Mesendoderm (in vitro differentiated cells): ENCODE measurements around the gene TF.

Source experiments
- DNase-seq: peaks from one replicate; pipeline ENCODE4 v3.0.0; 2013
- H2AK5ac ChIP-seq: 2 replicates; pipeline ENCODE4 v1.6.1; 2013; ENCODE audit warnings: low read length, inconsistent platforms
- H2BK120ac ChIP-seq: 2 replicates; pipeline ENCODE4 v1.6.1; 2013; ENCODE audit warnings: low read depth, mild to moderate bottlenecking, low read length, moderate library complexity, mixed read lengths
- H2BK15ac ChIP-seq: replicated peaks from 2 replicates; pipeline ENCODE4 v1.6.1; 2013; ENCODE audit warnings: low read depth, mild to moderate bottlenecking, moderate library complexity
- H2BK5ac ChIP-seq: 2 replicates; pipeline ENCODE4 v1.6.1; 2013; ENCODE audit warnings: low read length, inconsistent platforms
- H3K18ac ChIP-seq: 2 replicates; pipeline ENCODE4 v1.6.1; 2013; ENCODE audit warnings: mild to moderate bottlenecking, low read length, mixed read lengths
- H3K23ac ChIP-seq: one replicate; pipeline ENCODE4 v1.6.1; 2013; ENCODE audit warnings: low read length
- H3K27ac ChIP-seq: 2 replicates; pipeline ENCODE4 v1.5.1; 2013; ENCODE audit warnings: low read depth, mild to moderate bottlenecking, inconsistent platforms, low read length, moderate library complexity
- H3K27me3 ChIP-seq: 2 replicates; pipeline ENCODE4 v1.6.1; 2013; ENCODE audit warnings: low read length, control low read depth, mild to moderate bottlenecking, inconsistent platforms; ENCODE audit not compliant: insufficient read depth, poor library complexity
- H3K36me3 ChIP-seq: 2 replicates; pipeline ENCODE4 v1.6.1; 2013; ENCODE audit warnings: low read length, inconsistent platforms; ENCODE audit not compliant: control insufficient read depth, insufficient read depth
- H3K4ac ChIP-seq: one replicate; pipeline ENCODE4 v1.6.1; 2013; ENCODE audit warnings: low read depth, mild to moderate bottlenecking, low read length, moderate library complexity
- H3K4me1 ChIP-seq: 2 replicates; pipeline ENCODE4 v1.6.1; 2013; ENCODE audit warnings: low read depth, low read length, inconsistent platforms; ENCODE audit not compliant: control insufficient read depth
- H3K4me2 ChIP-seq: 2 replicates; pipeline ENCODE4 v1.6.1; 2013; ENCODE audit warnings: low read length
- H3K4me3 ChIP-seq: 2 replicates; pipeline ENCODE4 v1.5.1; 2013; ENCODE audit warnings: mild to moderate bottlenecking, low read length
- H3K56ac ChIP-seq: one replicate; pipeline ENCODE4 v1.6.1; 2013; ENCODE audit warnings: low read length
- H3K79me1 ChIP-seq: 2 replicates; pipeline ENCODE4 v1.6.1; 2013; ENCODE audit warnings: low read length, inconsistent platforms
- H3K79me2 ChIP-seq: 2 replicates; pipeline ENCODE4 v1.6.1; 2013; ENCODE audit warnings: mild to moderate bottlenecking, low read length; ENCODE audit not compliant: control insufficient read depth, insufficient read depth
- H3K9ac ChIP-seq: 2 replicates; pipeline ENCODE4 v1.6.1; 2013; ENCODE audit warnings: low read length, inconsistent platforms
- H4K5ac ChIP-seq: one replicate; pipeline ENCODE4 v1.6.1; 2013; ENCODE audit warnings: low read length
- H4K8ac ChIP-seq: one replicate; pipeline ENCODE4 v1.6.1; 2013; ENCODE audit warnings: low read depth, mild to moderate bottlenecking, control low read depth, low read length, moderate library complexity
- WGBS: extraction: QIAGEN DNeasy Blood & Tissue Kit; methylation state at CpG from one replicate; pipeline ENCODE4 v1.1.7; 2013; ENCODE audit warnings: low lambda C conversion rate, missing lambda C conversion rate; ENCODE audit not compliant: insufficient coverage; ENCODE audit errors: extremely low coverage; 5-methylcytosine and 5-hydroxymethylcytosine counted together

Gene TF

DNA sequence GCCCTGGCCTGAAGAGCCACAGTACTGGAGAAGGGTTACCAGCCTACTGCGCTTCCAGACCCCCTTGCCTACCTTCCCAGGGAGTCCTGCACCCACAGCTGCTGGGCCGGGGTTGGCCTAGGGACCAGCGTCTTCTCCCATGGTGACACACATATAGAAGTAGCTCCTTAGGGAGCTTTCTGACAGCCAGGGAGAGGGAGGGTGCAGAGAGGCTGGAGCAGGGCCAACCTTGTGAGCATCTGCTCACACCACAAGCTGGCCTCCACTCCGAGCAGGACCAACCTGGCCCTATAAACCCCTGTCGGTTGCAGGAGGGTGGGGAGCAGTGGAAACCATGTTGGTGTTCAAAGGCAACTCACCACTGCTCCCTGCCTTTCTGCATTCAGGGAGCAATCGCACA lies 94.6 kb downstream of the TF start:
- no peak overlapping the region for H4K5ac ChIP-seq
- no peak overlapping the region for H3K4me3 ChIP-seq
- no peak overlapping the region for H3K9ac ChIP-seq
- H2BK120ac ChIP-seq, result no peak overlapping the region
- no peak overlapping the region for H3K23ac ChIP-seq
- no peaks in the 10 kb centered on the region for H3K79me2 ChIP-seq
- no peak overlapping the region for H2BK15ac ChIP-seq
- no peak overlapping the region for H3K4ac ChIP-seq
- H3K18ac ChIP-seq, result no peak overlapping the region
- no peak overlapping the region for H2BK5ac ChIP-seq
- no peak overlapping the region for H4K8ac ChIP-seq
- no peaks in the 10 kb centered on the region for H3K27me3 ChIP-seq
- no peak overlapping the region for H3K27ac ChIP-seq
- no peak overlapping the region for H3K4me2 ChIP-seq
- H3K36me3 ChIP-seq, result no peaks in the 10 kb centered on the region
- H3K79me1 ChIP-seq, result no peaks in the 10 kb centered on the region
- WGBS, result no CpG with 5 or more reads among the region's 6 CpGs
- H2AK5ac ChIP-seq, result no peak overlapping the region
- H3K56ac ChIP-seq, result no peak overlapping the region
- no peak for DNase-seq
- no peaks in the 10 kb centered on the region for H3K4me1 ChIP-seq

- Histone ChIP-seq H3K56ac (no peak overlapping the region), H2BK120ac (no peak overlapping the region), H4K8ac (no peak overlapping the region), H3K27ac (no peak overlapping the region), H3K4ac (no peak overlapping the region), H3K23ac (no peak overlapping the region), H2BK5ac (no peak overlapping the region), H3K79me1 (no peaks in the 10 kb centered on the region), H3K4me1 (no peaks in the 10 kb centered on the region), H2BK15ac (no peak overlapping the region), H3K79me2 (no peaks in the 10 kb centered on the region), H3K18ac (no peak overlapping the region), H3K4me3 (no peak overlapping the region), H4K5ac (no peak overlapping the region), H3K4me2 (no peak overlapping the region), H3K9ac (no peak overlapping the region), H3K36me3 (no peaks in the 10 kb centered on the region), H3K27me3 (no peaks in the 10 kb centered on the region), H2AK5ac (no peak overlapping the region)
- DNase-seq, result no peak
- WGBS, result no CpG with 5 or more reads among the region's 8 CpGs
These were observed 95.0 kb downstream of the TF start for GRCh38 chr3:133841196-133841595.

DNA sequence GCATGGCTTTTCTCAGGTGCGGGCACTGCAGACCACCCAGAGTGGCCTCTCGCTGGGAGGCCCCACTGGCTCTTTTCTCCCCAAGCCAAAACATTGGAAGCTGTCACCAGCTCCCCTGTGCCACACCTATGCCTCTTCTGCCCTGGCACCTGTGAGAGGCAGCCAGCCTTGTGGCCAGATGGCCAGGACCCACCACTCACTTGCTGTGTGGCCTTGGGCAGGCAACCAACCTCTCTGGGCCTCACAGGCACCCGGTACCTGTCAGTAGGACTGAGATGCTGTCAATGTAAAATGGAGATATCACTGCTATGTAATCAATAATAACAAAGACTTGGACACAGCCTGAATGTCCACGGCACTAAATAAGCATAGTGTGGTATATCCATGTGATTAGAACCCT lies 96.0 kb downstream of the TF start:
- H3K79me2 ChIP-seq, result no peaks in the 10 kb centered on the region
- H2BK15ac ChIP-seq, result no peak overlapping the region
- no peak overlapping the region for H4K8ac ChIP-seq
- no peaks in the 10 kb centered on the region for H3K36me3 ChIP-seq
- H3K9ac ChIP-seq, result no peak overlapping the region
- no peaks in the 10 kb centered on the region for H3K27me3 ChIP-seq
- H4K5ac ChIP-seq, result no peak overlapping the region
- H3K27ac ChIP-seq, result no peak overlapping the region
- no peak overlapping the region for H3K4me2 ChIP-seq
- no peak overlapping the region for H2BK120ac ChIP-seq
- no peak overlapping the region for H3K18ac ChIP-seq
- H3K4me3 ChIP-seq, result no peak overlapping the region
- no peak overlapping the region for H2AK5ac ChIP-seq
- H3K56ac ChIP-seq, result no peak overlapping the region
- no peak overlapping the region for H2BK5ac ChIP-seq
- DNase-seq, result no peak
- H3K4me1 ChIP-seq, result no peaks in the 10 kb centered on the region
- no peak overlapping the region for H3K23ac ChIP-seq
- no peak overlapping the region for H3K4ac ChIP-seq
- H3K79me1 ChIP-seq, result no peaks in the 10 kb centered on the region
- WGBS, result no CpG with 5 or more reads among the region's 4 CpGs

GRCh38 chr3:133843634-133844033 lies 97.4 kb downstream of the TF start:
- no CpG with 5 or more reads among the region's 7 CpGs for WGBS
- Histone ChIP-seq H3K36me3 (no peaks in the 10 kb centered on the region), H3K79me2 (no peaks in the 10 kb centered on the region), H4K8ac (no peak overlapping the region), H3K23ac (no peak overlapping the region), H3K18ac (no peak overlapping the region), H3K27ac (no peak overlapping the region), H3K56ac (no peak overlapping the region), H3K4me3 (no peak overlapping the region), H2BK5ac (no peak overlapping the region), H4K5ac (no peak overlapping the region), H3K79me1 (no peaks in the 10 kb centered on the region), H2AK5ac (no peak overlapping the region), H3K9ac (no peak overlapping the region), H2BK120ac (no peak overlapping the region), H3K27me3 (no peaks in the 10 kb centered on the region), H2BK15ac (no peak overlapping the region), H3K4ac (no peak overlapping the region), H3K4me2 (no peak overlapping the region), H3K4me1 (no peaks in the 10 kb centered on the region)
- no peak for DNase-seq

- WGBS, result no CpG with 5 or more reads among the region's 4 CpGs
- Histone ChIP-seq H3K4me3 (no peak overlapping the region), H3K18ac (no peak overlapping the region), H2BK5ac (no peak overlapping the region), H2BK15ac (no peak overlapping the region), H4K8ac (no peak overlapping the region), H3K27ac (no peak overlapping the region), H3K4me1 (no peaks in the 10 kb centered on the region), H3K23ac (no peak overlapping the region), H3K56ac (no peak overlapping the region), H3K4me2 (no peak overlapping the region), H2BK120ac (no peak overlapping the region), H2AK5ac (no peak overlapping the region), H3K4ac (no peak overlapping the region), H4K5ac (no peak overlapping the region), H3K9ac (no peak overlapping the region), H3K79me1 (no peaks in the 10 kb centered on the region), H3K27me3 (no peaks in the 10 kb centered on the region), H3K36me3 (no peaks in the 10 kb centered on the region), H3K79me2 (no peaks in the 10 kb centered on the region)
- DNase-seq, result no peak
These were observed 98.9 kb downstream of the TF start for GRCh38 chr3:133845127-133845526.
